Measurements from ENCODE around the gene KRTAP12-1. TPM values are rescaled to one million over a fixed set of nuclear protein-coding genes. Genes with fewer than 3 reads are reported as not detected.

KRTAP12-1 gene
- total RNA-seq, 1 experiment from 2014 or later = not detected

- peaks cover 99% of the 10 kb centered on the region for H3K27me3 Mint-ChIP-seq (ENCODE audit: unreplicated experiment)
- H3K9me3 Mint-ChIP-seq (ENCODE audit: low read depth, unreplicated experiment) = no peaks in the 10 kb centered on the region
- DNase-seq = no peak
- H3K36me3 Mint-ChIP-seq (ENCODE audit: insufficient read depth, unreplicated experiment) = no peaks in the 10 kb centered on the region
- H3K4me1 Mint-ChIP-seq (ENCODE audit: low read depth, unreplicated experiment) = no peaks in the 10 kb centered on the region
- TF ChIP-seq CTCF (IDR thresholded peaks at IDR 0.05; ENCODE audit: unreplicated experiment) = no peak
- BruUV-seq (replicated peaks) = no TSS peak
- H3K4me3 Mint-ChIP-seq (ENCODE audit: low read depth, unreplicated experiment) = no peak overlapping the region
- intact Hi-C loops (cut with micrococcal nuclease; ENCODE audit: unreplicated experiment) = no loop called here
- CTCF ChIA-PET = no interaction called here
- no peak overlapping the region for H3K27ac Mint-ChIP-seq (ENCODE audit: unreplicated experiment)
Measured at GRCh38 chr21:44684077-44684476, 2.1 kb upstream of the KRTAP12-1 start.

- CTCF ChIA-PET = no interaction called here
- Mint-ChIP-seq H3K36me3 (ENCODE audit: insufficient read depth, unreplicated experiment) (no peaks in the 10 kb centered on the region), H3K9me3 (ENCODE audit: low read depth, unreplicated experiment) (no peaks in the 10 kb centered on the region), H3K4me1 (ENCODE audit: low read depth, unreplicated experiment) (no peaks in the 10 kb centered on the region), H3K27me3 (ENCODE audit: unreplicated experiment) (peaks cover 92% of the 10 kb centered on the region), H3K27ac (ENCODE audit: unreplicated experiment) (no peak overlapping the region), H3K4me3 (ENCODE audit: low read depth, unreplicated experiment) (no peak overlapping the region)
- intact Hi-C loops (cut with micrococcal nuclease; ENCODE audit: unreplicated experiment) = no loop called here
- no TSS peak for BruUV-seq (replicated peaks)
- no peak for DNase-seq
- no peak for TF ChIP-seq CTCF (IDR thresholded peaks at IDR 0.05; ENCODE audit: unreplicated experiment)
Measured at GRCh38 chr21:44682580-44683151, 703 bp upstream of the KRTAP12-1 start.

- CTCF ChIA-PET = no interaction called here
- Mint-ChIP-seq H3K36me3 (ENCODE audit: insufficient read depth, unreplicated experiment) (peaks cover 5% of the 10 kb centered on the region), H3K4me3 (ENCODE audit: low read depth, unreplicated experiment) (no peak overlapping the region), H3K27me3 (ENCODE audit: unreplicated experiment) (peaks cover 92% of the 10 kb centered on the region), H3K9me3 (ENCODE audit: low read depth, unreplicated experiment) (no peaks in the 10 kb centered on the region), H3K27ac (ENCODE audit: unreplicated experiment) (no peak overlapping the region), H3K4me1 (ENCODE audit: low read depth, unreplicated experiment) (no peaks in the 10 kb centered on the region)
- TF ChIP-seq CTCF (IDR thresholded peaks at IDR 0.05; ENCODE audit: unreplicated experiment) = no peak
- BruUV-seq (replicated peaks) = no TSS peak
- DNase-seq = no peak
- intact Hi-C loops (cut with micrococcal nuclease; ENCODE audit: unreplicated experiment) = no loop called here
Measured at GRCh38 chr21:44681152-44681551, 811 bp downstream of the KRTAP12-1 start.

- no peak for TF ChIP-seq CTCF (IDR thresholded peaks at IDR 0.05; ENCODE audit: unreplicated experiment)
- peaks cover 5% of the 10 kb centered on the region for H3K36me3 Mint-ChIP-seq (ENCODE audit: insufficient read depth, unreplicated experiment)
- peaks cover 91% of the 10 kb centered on the region for H3K27me3 Mint-ChIP-seq (ENCODE audit: unreplicated experiment)
- H3K9me3 Mint-ChIP-seq (ENCODE audit: low read depth, unreplicated experiment) = no peaks in the 10 kb centered on the region
- BruUV-seq (replicated peaks) = no TSS peak
- H3K4me1 Mint-ChIP-seq (ENCODE audit: low read depth, unreplicated experiment) = no peaks in the 10 kb centered on the region
- CTCF ChIA-PET = no interaction called here
- no peak for DNase-seq
- intact Hi-C loops (cut with micrococcal nuclease; ENCODE audit: unreplicated experiment) = no loop called here
- no peak overlapping the region for H3K4me3 Mint-ChIP-seq (ENCODE audit: low read depth, unreplicated experiment)
- no peak overlapping the region for H3K27ac Mint-ChIP-seq (ENCODE audit: unreplicated experiment)
Measured at GRCh38 chr21:44677881-44678280, 4.1 kb downstream of the KRTAP12-1 start.

All from Calu3 (cell line).